Measurements from ENCODE around the gene CBLB. TPM values are rescaled to one million over a fixed set of nuclear protein-coding genes. Genes with fewer than 3 reads are reported as not detected.
"Not testable (repeated sequence)": the region's sequence is repeated elsewhere in the genome, so short reads cannot be mapped to it uniquely, and the experiment has no call there.

CBLB gene
- total RNA-seq, 4 donors from 2014 or later: 94.7 to 205 (median 126) TPM

GRCh38 chr3:105730801-105731354 is 137.9 kb downstream of the CBLB start:
- no peak for DNase-seq (ENCODE audit: low spot score)
- no peak for ATAC-seq (ENCODE audit: low FRiP score)
- no peak for TF ChIP-seq CTCF (IDR thresholded peaks at IDR 0.05)

DNA sequence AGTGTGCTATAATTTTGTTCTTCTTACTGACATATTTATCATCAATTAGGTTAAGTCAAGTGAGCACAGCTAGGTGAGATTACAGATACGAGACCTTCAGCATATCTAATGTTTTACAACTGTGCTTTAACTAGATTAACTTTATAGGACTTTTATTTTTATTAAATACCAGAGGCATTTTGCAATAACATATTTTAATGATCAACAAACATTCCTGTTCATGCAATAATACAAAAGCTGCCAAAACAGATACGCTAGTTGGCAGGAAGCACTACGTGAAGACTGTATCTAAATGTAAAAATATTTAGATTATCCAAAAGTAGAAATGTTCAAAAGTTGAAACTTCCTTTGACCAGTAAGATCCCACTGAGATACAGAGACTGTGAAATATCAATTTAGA is 139.1 kb downstream of the CBLB start:
- no peak for ATAC-seq (ENCODE audit: low FRiP score)
- TF ChIP-seq CTCF (IDR thresholded peaks at IDR 0.05): no peak
- no peak for DNase-seq (ENCODE audit: low spot score)

DNA sequence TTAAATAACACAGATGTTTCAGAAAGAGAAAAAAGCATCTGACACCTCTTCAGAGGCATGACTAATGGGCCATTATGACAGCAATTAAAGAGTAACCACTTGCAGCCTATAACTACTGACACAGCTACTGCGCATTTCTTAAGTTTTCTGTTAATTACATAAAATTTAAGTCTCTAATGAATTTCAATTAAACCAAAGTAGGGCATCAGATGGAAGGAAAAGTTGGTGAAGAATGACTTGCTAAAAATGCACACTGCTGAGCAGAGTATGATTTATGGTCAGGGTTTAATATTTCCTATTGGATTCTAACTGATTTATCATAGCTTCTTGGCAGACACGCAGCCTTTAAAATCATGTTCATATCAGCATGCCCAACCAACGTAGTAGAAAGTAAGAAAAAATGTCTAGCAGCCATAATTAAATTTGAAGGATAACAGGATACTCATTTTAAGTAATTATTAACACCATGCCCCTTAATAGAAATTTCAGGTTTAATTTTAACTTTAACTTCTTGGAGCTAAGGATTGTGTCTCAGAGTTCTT is 140.0 kb downstream of the CBLB start:
- no peak for TF ChIP-seq CTCF (IDR thresholded peaks at IDR 0.05)
- ATAC-seq (ENCODE audit: low FRiP score): no peak
- no peak for DNase-seq (ENCODE audit: low spot score)

GRCh38 chr3:105727036-105727435 is 141.8 kb downstream of the CBLB start:
- not testable (repeated sequence) for ATAC-seq (ENCODE audit: low FRiP score); DNase-seq (ENCODE audit: low spot score)

DNA sequence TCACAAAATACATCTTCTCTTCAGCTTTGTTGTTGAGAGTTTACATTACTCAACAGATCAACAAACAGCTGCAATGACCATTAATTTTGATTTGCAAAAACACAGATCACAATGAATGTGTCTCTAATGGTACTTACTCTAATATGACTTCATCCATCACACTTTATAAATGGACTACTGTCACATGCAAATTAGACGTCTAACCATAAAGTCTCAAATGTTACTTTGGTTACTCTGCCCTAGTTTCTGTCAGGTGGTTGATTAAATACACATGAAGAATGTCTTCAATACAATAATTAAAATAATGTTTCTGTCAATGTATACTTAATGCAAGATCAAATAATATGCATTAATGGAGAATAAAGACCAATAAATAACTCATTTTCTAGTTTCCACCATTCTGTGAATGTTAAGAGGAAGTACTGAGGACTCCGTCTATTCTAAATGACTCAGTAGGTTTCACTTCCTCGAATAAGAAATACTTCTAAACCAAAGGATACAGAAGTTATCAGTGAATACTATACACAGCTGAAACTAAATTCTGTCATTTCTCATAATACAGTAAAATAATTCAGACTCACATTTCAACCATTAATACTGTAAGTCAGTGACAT is 145.8 kb downstream of the CBLB start:
- TF ChIP-seq CTCF (IDR thresholded peaks at IDR 0.05): no peak
- ATAC-seq (ENCODE audit: low FRiP score) (no peak), DNase-seq (ENCODE audit: low spot score) (no peak)

GRCh38 chr3:105719791-105720190 is 149.0 kb downstream of the CBLB start:
- DNase-seq (ENCODE audit: low spot score) (no peak), ATAC-seq (ENCODE audit: low FRiP score) (no peak)
- TF ChIP-seq CTCF (IDR thresholded peaks at IDR 0.05): no peak

GRCh38 chr3:105715372-105715771 is 153.4 kb downstream of the CBLB start:
- TF ChIP-seq CTCF (IDR thresholded peaks at IDR 0.05): no peak
- ATAC-seq (ENCODE audit: low FRiP score) (no peak), DNase-seq (ENCODE audit: low spot score) (no peak)
